OCI-LY7 (cell line): ENCODE measurements around the gene TANGO2.

Experiments used
- CTCF ChIP-seq: fragments of 200-600 bp; sonication (generic); conservative IDR thresholded peaks from 2 replicates; pipeline ENCODE4 v1.5.1; 2014; ENCODE audit warnings: mild to moderate bottlenecking, antibody characterized with exemption, low read length, moderate library complexity, mixed read lengths
- EZH2phosphoT487 ChIP-seq: fragments of 200-600 bp; sonication (generic); IDR thresholded peaks from 2 replicates; pipeline ENCODE4 v1.6.1; 2018; ENCODE audit warnings: low read depth, borderline replicate concordance, mild to moderate bottlenecking, mixed run types, antibody characterized with exemption, low read length, moderate library complexity, mixed read lengths

- no peak for TF ChIP-seq CTCF
- no peak for TF ChIP-seq EZH2phosphoT487
Observed at GRCh38 chr22:20069331-20070042, 48.6 kb downstream of the TANGO2 start.
